Muscle layer of duodenum (tissue), 2 donors: ENCODE measurements around the gene GRN.

Experiments used
- H3K27ac ChIP-seq: one replicate; pipeline ENCODE4 v1.7.0; 2013; ENCODE audit warnings: mild to moderate bottlenecking, low read length
- H3K27me3 ChIP-seq: one replicate; pipeline ENCODE4 v1.7.0; 2013; ENCODE audit warnings: low read depth, mild to moderate bottlenecking, control low read depth, low read length
- H3K36me3 ChIP-seq, 2 donors: one replicate each; pipeline ENCODE4 v1.7.0; 2013; ENCODE audit warnings: low read length in 2 of 2, control low read depth in 1 of 2, mild to moderate bottlenecking in 1 of 2; ENCODE audit not compliant: insufficient read depth in 2 of 2, control insufficient read depth in 1 of 2
- H3K4me1 ChIP-seq, 2 donors: one replicate each; pipeline ENCODE4 v1.7.0; 2013; ENCODE audit warnings: low read length in 2 of 2, mild to moderate bottlenecking in 2 of 2, control low read depth in 1 of 2, moderate library complexity in 1 of 2; ENCODE audit not compliant: insufficient read depth in 2 of 2, control insufficient read depth in 1 of 2
- H3K4me3 ChIP-seq, 2 donors: one replicate each; pipeline ENCODE4 v1.7.0; 2013; ENCODE audit warnings: low read length in 2 of 2, low read depth in 1 of 2, mild to moderate bottlenecking in 1 of 2
- H3K9me3 ChIP-seq, 2 donors: one replicate each; pipeline ENCODE4 v1.7.0; 2013; ENCODE audit warnings: low read length in 2 of 2, control low read depth in 1 of 2, mild to moderate bottlenecking in 1 of 2; ENCODE audit not compliant: control insufficient read depth in 1 of 2
- donor health status: healthy.

The GRN gene

GRCh38 chr17:44344939-44345453, at the start of gene GRN:
TSS of gene GRN (plus strand) at chr17:44345302. CDS start at chr17:44349165, 3,863 bp downstream.
- peaks cover 0 to 27% of the 10 kb centered on the region in 2 donors for H3K4me1 ChIP-seq

DNA sequence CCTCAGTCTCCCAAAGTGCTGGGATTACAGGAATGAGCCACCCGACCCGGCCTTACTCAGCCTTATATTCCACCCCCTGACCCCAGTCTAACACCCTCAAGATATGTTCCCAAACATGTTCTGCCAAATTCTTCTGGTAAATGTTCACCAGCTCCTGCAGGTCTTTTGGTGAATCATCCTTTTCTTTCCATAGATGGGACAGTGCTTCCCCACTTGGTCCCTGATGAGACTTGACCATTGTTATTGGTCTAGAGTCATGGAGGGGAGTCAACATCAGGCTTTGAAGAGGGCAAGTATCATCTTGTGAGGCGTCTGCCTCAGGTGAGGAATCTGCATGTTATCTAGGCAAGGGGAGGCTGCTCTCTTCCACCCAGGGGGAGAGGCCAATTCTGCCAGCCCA, 47.1 kb upstream of the GRN start:
- Histone ChIP-seq H3K27ac (no peak overlapping the region), H3K9me3 (no peaks in the 10 kb centered on the region), H3K27me3 (no peaks in the 10 kb centered on the region), H3K36me3 (no peaks in the 10 kb centered on the region), H3K4me1 (no peaks in the 10 kb centered on the region), H3K4me3 (no peak overlapping the region)

More at GRCh38 chr17:44344939-44345453, at the start of gene GRN:
- Histone ChIP-seq H3K9me3 (no peaks in the 10 kb centered on the region), H3K27ac (peak within 1 kb of the TSS; percentile 86), H3K36me3 (peaks cover 4 to 15% of the 10 kb centered on the region in 2 donors), H3K27me3 (no peaks in the 10 kb centered on the region), H3K4me3 (peak within 1 kb of the TSS; percentile 95 to 97)

- Histone ChIP-seq H3K4me1 (peaks cover 4 to 17% of the 10 kb centered on the region in 2 donors), H3K4me3 (no peak overlapping the region), H3K9me3 (no peaks in the 10 kb centered on the region), H3K36me3 (no peaks in the 10 kb centered on the region), H3K27me3 (peaks cover 6% of the 10 kb centered on the region), H3K27ac (no peak overlapping the region)
These were observed 40.5 kb upstream of the GRN start for GRCh38 chr17:44304651-44305050.

GRCh38 chr17:44307387-44308186, 37.5 kb upstream of the GRN start:
- Histone ChIP-seq H3K27me3 (peaks cover 6% of the 10 kb centered on the region), H3K27ac (no peak overlapping the region)

DNA sequence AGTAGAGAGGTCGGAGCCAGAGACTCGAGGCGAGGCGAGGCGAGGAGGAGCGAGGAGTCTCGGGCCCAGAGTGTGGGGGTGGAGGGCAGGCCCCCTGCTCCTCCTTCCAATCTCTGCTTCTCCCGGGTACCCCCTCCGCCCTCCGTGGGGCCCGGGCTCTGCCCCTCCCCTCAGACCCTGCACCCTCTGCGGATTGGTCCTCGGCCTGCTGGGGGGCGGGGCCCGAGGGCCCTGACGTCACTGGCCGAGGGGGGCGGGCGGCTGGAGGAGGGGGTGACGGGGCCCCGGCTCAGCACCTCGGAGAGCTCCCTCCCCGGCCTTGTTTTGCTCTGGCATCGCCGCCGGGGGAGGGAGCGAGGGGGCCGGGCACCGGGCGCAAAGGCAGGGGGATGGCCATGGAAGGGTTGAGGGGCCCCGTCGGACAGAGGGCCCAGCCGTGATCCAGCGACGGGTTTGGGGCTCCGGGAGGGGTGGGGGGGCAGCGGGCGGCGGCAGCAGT, 36.7 kb upstream of the GRN start, which contains the start of gene RUNDC3A:
RUNDC3A (plus strand) TSS at position 282 of the 499 bp plus-strand sequence. CDS start 232 bp downstream, outside the sequence.
- peak within 1 kb of the TSS; percentile 37 to 49 for H3K4me3 ChIP-seq
- H3K36me3 ChIP-seq: no peaks in the 10 kb centered on the region
- no peak within 1 kb of the TSS for H3K27ac ChIP-seq
- H3K9me3 ChIP-seq: no peaks in the 10 kb centered on the region
- peaks cover 13% of the 10 kb centered on the region for H3K27me3 ChIP-seq
- H3K4me1 ChIP-seq: peaks cover 4 to 17% of the 10 kb centered on the region in 2 donors

More at GRCh38 chr17:44307387-44308186, 37.5 kb upstream of the GRN start:
- peaks cover 4 to 17% of the 10 kb centered on the region in 2 donors for H3K4me1 ChIP-seq
- no peaks in the 10 kb centered on the region for H3K36me3 ChIP-seq
- no peaks in the 10 kb centered on the region for H3K9me3 ChIP-seq
- H3K4me3 ChIP-seq: peak overlapping the region; percentile 37 to 49

DNA sequence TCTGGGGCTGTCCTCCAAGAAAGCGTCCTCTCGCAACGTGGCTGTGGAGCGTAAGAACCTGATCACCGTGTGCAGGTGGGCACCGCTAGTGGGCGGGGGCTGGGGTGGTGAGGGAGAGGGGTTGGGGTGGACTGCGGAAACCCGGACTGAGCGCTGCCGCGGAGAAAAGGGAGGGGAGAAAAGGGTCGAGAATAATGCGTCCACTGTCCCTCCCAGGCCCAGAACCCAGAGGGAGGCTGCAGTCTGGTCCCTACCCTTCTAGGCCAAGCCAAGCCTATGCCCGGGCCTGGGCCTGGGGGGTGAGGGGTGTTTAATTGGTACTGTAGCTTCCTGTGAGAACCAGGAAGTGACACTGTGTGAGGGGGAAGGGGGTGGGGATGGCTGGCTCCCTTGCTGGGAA, 36.2 kb upstream of the GRN start:
- Histone ChIP-seq H3K9me3 (no peaks in the 10 kb centered on the region), H3K4me1 (peaks cover 4 to 17% of the 10 kb centered on the region in 2 donors), H3K36me3 (no peaks in the 10 kb centered on the region), H3K4me3 (peak overlapping the region in 1 of 2 donors; percentile 49), H3K27ac (no peak overlapping the region), H3K27me3 (peaks cover 14% of the 10 kb centered on the region)

- Histone ChIP-seq H3K4me3 (peak overlapping the region in 1 of 2 donors; percentile 49), H3K9me3 (no peaks in the 10 kb centered on the region), H3K36me3 (no peaks in the 10 kb centered on the region), H3K4me1 (peaks cover 4 to 17% of the 10 kb centered on the region in 2 donors), H3K27ac (no peak overlapping the region), H3K27me3 (peaks cover 20% of the 10 kb centered on the region)
These were observed 35.6 kb upstream of the GRN start for GRCh38 chr17:44309472-44309871.

GRCh38 chr17:44310188-44310587, 34.9 kb upstream of the GRN start:
- Histone ChIP-seq H3K27me3 (peaks cover 25% of the 10 kb centered on the region), H3K9me3 (no peaks in the 10 kb centered on the region), H3K4me3 (no peak overlapping the region), H3K27ac (no peak overlapping the region), H3K4me1 (peaks cover 4 to 21% of the 10 kb centered on the region in 2 donors), H3K36me3 (no peaks in the 10 kb centered on the region)

- no peaks in the 10 kb centered on the region for H3K36me3 ChIP-seq
- peaks cover 29% of the 10 kb centered on the region for H3K27me3 ChIP-seq
- H3K9me3 ChIP-seq: no peaks in the 10 kb centered on the region
- no peak overlapping the region for H3K4me3 ChIP-seq
- peaks cover 4 to 26% of the 10 kb centered on the region in 2 donors for H3K4me1 ChIP-seq
- no peak overlapping the region for H3K27ac ChIP-seq
These were observed 34.3 kb upstream of the GRN start for GRCh38 chr17:44310609-44311376.

GRCh38 chr17:44311562-44312181, 33.4 kb upstream of the GRN start:
- no peaks in the 10 kb centered on the region for H3K36me3 ChIP-seq
- no peak overlapping the region for H3K4me3 ChIP-seq
- peaks cover 4 to 30% of the 10 kb centered on the region in 2 donors for H3K4me1 ChIP-seq
- no peaks in the 10 kb centered on the region for H3K9me3 ChIP-seq
- H3K27ac ChIP-seq: no peak overlapping the region
- H3K27me3 ChIP-seq: peaks cover 38% of the 10 kb centered on the region
